ENCODE results near the gene RFT1. TPM values are rescaled to one million over a fixed set of nuclear protein-coding genes. Genes with fewer than 3 reads are reported as not detected.

Gene RFT1
- total and polyA plus RNA-seq, 5 experiments from 2014 or later: 16.4 to 28.1 (median 24.1) TPM

DNA sequence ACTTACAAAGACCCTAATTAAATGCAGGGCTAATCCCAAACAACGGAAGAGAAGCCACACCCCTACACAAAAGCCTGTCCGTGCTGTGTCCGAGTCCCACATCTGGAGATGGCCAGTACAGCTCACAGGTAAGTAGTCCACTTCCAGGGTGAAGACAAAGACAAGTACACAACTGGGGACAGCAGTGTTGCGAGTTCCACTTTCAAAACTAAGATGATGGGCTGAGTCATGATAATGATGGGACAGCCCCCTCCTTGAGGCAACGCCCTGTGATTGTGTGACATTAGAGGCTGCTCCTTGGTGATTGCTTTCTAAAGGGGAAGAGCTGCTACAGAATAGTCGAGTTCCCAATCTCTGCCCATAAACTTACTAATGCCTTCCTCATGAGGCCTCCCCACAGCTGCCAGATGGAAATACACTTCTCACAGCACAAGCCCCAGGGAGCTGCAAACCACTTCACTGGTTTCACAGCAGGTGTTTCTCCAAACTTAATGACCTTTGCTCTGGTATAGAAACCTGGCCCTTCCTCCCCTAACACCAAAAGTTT is 27.6 kb downstream of the RFT1 start:
- peak; percentile 49 to 50 for ATAC-seq
- Mint-ChIP-seq H3K27me3 (no peaks in the 10 kb centered on the region), H3K4me3 (peak overlapping the region in 5 of 10 donors; percentile 12 to 42 (median 14)), H3K27ac (peak overlapping the region in 6 of 10 donors; percentile 1 to 77 (median 60)), H3K4me1 (peaks cover 6 to 34% (median 16%) of the 10 kb centered on the region in 4 donors), H3K36me3 (peaks cover 0 to 84% (median 20%) of the 10 kb centered on the region in 3 donors), H3K9me3 (no peaks in the 10 kb centered on the region)
- POLR2A ChIA-PET: no interaction called here
- DNase-seq: no peak

DNA sequence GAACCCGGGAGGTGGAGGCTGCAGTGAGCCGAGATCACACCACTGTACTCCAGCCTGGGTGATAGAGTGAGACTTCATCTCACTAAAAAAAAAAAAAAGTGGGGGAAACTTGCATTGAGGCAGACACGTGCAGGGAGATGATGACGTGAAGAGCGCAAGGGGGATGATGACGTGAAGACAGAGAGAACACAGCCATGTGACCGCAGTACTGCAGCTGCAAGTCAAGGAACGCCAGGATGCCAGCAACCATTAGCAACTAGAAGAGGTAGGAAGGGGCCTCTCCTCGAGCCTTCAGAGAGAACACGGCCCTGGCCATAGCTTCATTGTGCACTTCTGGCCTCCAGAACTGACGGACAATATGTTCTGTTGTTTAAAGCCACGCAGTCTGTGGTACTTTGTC is 28.3 kb downstream of the RFT1 start:
- Mint-ChIP-seq H3K4me3 (peak overlapping the region in 4 of 10 donors; percentile 12 to 43 (median 38)), H3K9me3 (no peaks in the 10 kb centered on the region), H3K27me3 (no peaks in the 10 kb centered on the region), H3K27ac (peak overlapping the region in 5 of 10 donors; percentile 45 to 77 (median 59)), H3K36me3 (peaks cover 0 to 84% (median 20%) of the 10 kb centered on the region in 3 donors), H3K4me1 (peaks cover 6 to 35% (median 16%) of the 10 kb centered on the region in 4 donors)
- ATAC-seq: no peak
- POLR2A ChIA-PET: no interaction called here
- no peak for DNase-seq

DNA sequence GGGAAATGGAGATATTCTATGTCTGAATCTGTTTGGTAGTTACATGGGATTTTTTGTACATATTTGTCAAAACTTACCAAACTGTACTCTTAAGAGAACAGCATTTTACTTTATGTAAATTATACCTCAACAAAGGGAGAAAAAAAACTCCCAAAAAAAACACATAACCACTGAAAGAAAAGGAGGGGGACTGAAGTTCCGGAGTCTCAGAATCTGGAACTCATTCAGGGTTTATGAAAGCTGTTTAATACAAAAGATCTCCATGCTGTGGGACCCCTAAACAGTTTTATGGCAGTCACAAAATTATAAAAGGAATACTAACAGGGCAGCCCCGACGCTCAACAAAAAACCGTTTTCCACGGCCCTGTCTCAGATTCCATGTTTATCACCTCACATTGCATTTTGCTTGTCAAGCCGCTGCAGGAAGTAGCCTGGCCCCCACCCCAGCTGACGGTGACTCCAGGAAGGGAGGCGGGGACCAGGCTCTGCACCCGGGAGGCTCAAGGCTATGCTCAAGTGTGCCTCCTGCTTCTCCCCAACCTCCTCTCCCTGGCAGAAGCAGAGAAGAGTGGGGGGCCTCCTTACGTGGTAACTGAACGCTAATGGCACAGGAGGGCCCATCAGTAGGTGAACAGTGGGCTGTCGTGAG is 29.3 kb downstream of the RFT1 start:
- Mint-ChIP-seq H3K27me3 (no peaks in the 10 kb centered on the region), H3K27ac (peak overlapping the region in 6 of 10 donors; percentile 14 to 85 (median 64)), H3K4me3 (peak overlapping the region in 5 of 10 donors; percentile 4 to 63 (median 41)), H3K9me3 (no peaks in the 10 kb centered on the region), H3K36me3 (peaks cover 0 to 85% (median 18%) of the 10 kb centered on the region in 3 donors), H3K4me1 (peaks cover 6 to 35% (median 16%) of the 10 kb centered on the region in 4 donors)
- peak; percentile 56 to 65 for ATAC-seq
- peak in 2 of 10 donors; percentile 26 to 29 for DNase-seq
- POLR2A ChIA-PET: no interaction called here

DNA sequence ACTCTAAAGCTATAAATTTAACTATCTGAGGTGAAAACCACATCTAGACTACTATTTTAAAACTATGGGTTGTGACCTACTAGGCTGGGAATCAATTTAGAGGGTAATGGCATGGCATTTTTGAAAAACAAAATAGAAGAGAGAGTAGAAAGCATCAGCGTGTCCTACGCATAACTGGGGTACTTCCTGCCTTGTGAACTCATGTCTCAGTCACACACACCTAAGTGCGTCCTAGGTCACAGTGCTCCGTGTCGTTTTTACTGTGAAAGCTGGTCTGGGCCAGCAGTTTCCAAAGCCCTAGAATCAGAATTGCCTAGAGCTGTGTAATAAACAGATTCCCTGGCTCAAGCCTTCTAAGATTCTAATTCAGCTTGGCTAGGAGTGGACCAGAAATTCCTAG is 32.3 kb downstream of the RFT1 start:
- Mint-ChIP-seq H3K36me3 (peaks cover 0 to 86% (median 6%) of the 10 kb centered on the region in 3 donors), H3K27me3 (no peaks in the 10 kb centered on the region), H3K27ac (peak overlapping the region in 6 of 10 donors; percentile 2 to 73 (median 55)), H3K4me3 (peak overlapping the region in 1 of 10 donors; percentile 23), H3K9me3 (no peaks in the 10 kb centered on the region), H3K4me1 (peaks cover 3 to 29% (median 15%) of the 10 kb centered on the region in 4 donors)
- peak in 1 of 2 donors; percentile 67 for ATAC-seq
- peak in 1 of 10 donors; percentile 21 for DNase-seq
- POLR2A ChIA-PET: no interaction called here

DNA sequence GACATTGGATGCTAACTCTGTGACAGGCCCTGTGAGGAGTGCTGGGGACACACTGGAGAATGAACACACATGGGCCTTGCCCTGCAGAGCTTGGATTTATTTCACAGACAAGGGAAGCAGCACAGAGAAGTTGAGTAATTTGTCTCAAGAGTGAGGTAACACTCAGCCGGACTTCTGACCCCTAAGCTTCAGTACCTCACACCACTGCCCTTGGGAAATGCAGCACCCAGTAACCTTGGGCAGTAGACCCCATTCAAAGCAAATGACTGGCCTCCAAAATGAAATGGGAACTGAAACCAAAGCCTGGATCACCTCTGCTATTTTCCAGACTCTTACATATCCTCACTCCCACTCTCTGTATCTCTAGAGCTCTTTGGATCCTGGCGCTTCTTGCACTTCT is 37.3 kb downstream of the RFT1 start:
- POLR2A ChIA-PET: no interaction called here

DNA sequence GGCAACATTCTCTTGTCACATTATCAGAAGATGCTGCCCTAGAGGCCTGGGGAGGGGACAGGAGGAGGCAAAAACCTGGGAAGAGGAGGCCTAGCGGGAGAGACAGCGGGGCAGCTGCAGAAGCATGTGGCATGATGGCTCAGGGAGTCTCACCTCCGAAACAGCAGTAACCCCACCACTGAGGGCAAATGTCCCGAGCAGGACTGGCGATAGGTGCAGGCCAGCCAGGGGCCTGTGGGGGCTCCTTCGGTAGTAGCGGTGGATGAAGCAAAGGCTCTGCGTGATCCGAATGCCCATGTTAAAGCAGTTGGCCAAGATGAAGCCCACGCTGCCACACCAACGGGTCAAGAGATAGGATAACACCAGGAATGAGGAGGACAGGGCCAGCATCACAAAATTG is 38.0 kb downstream of the RFT1 start:
- Mint-ChIP-seq H3K4me1 (peaks cover 0 to 2% (median 0%) of the 10 kb centered on the region in 4 donors), H3K9me3 (no peaks in the 10 kb centered on the region), H3K4me3 (no peak overlapping the region), H3K27ac (peak overlapping the region in 1 of 10 donors; percentile 46), H3K36me3 (peaks cover 0 to 81% (median 5%) of the 10 kb centered on the region in 3 donors), H3K27me3 (no peaks in the 10 kb centered on the region)
- no peak for ATAC-seq
- POLR2A ChIA-PET: no interaction called here
- no peak for DNase-seq

More for the DNA sequence above, 37.3 kb downstream of the RFT1 start:
- H3K4me1 Mint-ChIP-seq: peaks cover 0 to 4% (median 1%) of the 10 kb centered on the region in 4 donors
- H3K36me3 Mint-ChIP-seq: peaks cover 0 to 81% (median 7%) of the 10 kb centered on the region in 3 donors
- no peaks in the 10 kb centered on the region for H3K27me3 Mint-ChIP-seq
- H3K9me3 Mint-ChIP-seq: no peaks in the 10 kb centered on the region
- ATAC-seq: no peak
- H3K27ac Mint-ChIP-seq: peak overlapping the region in 1 of 10 donors; percentile 63
- no peak for DNase-seq
- no peak overlapping the region for H3K4me3 Mint-ChIP-seq

DNA sequence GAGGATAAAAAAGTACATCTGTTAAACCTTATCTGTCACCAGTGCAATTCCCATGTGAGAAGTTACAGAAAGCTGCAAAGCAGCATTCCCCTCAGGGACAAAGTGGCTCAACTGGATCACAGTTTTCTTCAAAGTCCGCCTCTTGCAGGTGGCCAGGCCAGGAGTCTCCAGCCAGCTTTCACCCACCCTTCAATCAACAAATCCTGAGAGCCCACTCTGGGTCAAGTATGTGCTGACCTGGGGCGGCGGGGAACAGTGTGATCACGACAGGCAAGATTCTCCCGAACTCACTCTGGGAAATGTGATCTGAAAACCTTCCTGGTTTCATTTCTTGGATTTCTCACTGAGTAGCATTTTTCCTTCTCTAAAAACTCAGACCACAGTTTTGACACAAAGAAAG is 39.2 kb downstream of the RFT1 start:
- Mint-ChIP-seq H3K4me3 (no peak overlapping the region), H3K27ac (no peak overlapping the region), H3K27me3 (no peaks in the 10 kb centered on the region), H3K36me3 (peaks cover 0 to 80% (median 5%) of the 10 kb centered on the region in 3 donors), H3K9me3 (no peaks in the 10 kb centered on the region), H3K4me1 (peaks cover 0 to 2% (median 0%) of the 10 kb centered on the region in 4 donors)
- POLR2A ChIA-PET: no interaction called here
- DNase-seq: no peak
- no peak for ATAC-seq

DNA sequence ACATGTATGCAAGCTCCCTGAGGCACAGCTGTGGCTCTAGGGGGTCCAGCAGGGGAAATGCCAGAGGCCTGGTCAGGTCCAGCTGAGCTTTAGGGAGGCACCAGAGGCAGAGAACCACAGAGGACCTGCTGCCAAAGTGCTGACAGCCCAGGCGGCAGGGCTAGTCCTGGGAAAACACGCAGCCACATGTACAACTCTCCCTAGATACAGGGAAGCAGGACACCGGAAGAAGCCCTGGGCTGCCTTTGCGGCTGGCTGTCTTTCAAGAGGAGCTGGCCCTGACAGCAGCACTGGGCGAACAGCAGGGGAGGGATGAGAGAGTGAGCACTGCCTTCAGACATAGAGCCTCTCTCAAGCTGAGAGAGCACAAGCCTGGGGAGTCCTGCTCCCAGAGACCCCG is 40.7 kb downstream of the RFT1 start:
- POLR2A ChIA-PET: no interaction called here
- Mint-ChIP-seq H3K4me1 (peaks cover 0 to 2% (median 0%) of the 10 kb centered on the region in 4 donors), H3K27ac (peak overlapping the region in 2 of 10 donors; percentile 56 to 76), H3K9me3 (no peaks in the 10 kb centered on the region), H3K36me3 (peaks cover 0 to 65% (median 5%) of the 10 kb centered on the region in 3 donors), H3K27me3 (no peaks in the 10 kb centered on the region), H3K4me3 (no peak overlapping the region)
- ATAC-seq: no peak
- DNase-seq: no peak

DNA sequence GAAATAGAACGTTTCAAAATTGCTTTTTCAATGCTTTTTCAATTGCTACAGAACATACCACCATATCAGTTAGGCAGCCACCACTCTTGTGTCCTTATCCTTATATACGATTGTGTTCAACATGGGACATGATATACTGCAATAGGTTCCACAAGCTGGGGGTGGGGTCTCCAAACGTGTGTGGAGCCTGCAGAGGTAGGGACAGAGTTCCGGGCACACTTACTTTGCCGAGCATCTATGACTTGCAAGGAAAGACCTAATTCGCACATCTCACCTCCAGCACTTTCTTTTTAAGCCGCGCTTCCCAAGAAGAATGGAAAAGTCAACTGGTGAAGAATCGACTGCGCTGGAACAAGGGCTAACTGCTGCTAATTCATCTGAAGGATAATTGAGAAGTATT is 44.8 kb downstream of the RFT1 start:
- no peak for ATAC-seq
- DNase-seq: no peak
- H3K27me3 Mint-ChIP-seq: no peaks in the 10 kb centered on the region
- H3K36me3 Mint-ChIP-seq: peaks cover 0 to 28% (median 2%) of the 10 kb centered on the region in 3 donors
- H3K27ac Mint-ChIP-seq: peak overlapping the region in 2 of 10 donors; percentile 14 to 67
- H3K4me1 Mint-ChIP-seq: peaks cover 0 to 2% (median 0%) of the 10 kb centered on the region in 4 donors
- no peak overlapping the region for H3K4me3 Mint-ChIP-seq
- H3K9me3 Mint-ChIP-seq: no peaks in the 10 kb centered on the region
- POLR2A ChIA-PET: no interaction called here

DNA sequence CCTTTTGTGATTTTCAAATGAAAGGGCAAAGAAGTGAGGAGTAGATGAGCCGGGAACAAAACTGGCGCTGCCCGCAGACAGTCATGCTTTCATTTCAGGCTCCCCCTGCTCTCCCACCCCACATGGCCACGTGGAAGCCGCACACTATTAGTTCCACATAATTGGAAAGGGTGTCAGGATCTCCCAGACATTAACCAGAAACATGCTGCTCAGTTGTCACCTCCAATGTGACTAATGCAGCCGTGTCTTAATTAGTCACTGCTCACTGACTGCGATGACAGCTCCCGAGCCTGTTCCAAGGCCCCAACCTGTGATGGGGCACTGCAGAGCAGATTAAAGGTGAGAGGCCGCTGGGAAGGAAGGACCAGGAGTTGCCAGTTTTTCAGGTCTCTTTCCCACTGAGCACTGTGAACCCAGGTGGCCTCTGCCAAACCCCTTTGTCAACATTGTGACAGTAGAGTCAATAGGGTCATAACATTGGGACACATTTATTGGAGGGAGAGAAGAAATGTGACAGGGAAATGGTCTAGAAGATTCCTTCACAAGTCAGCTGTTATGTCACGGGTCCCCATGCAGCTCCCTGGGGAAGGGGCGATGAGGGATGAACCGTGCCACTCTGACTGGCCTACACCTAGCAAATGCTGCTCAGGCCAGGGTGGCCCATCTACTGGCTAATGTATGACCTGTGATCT is 45.8 kb downstream of the RFT1 start:
- no peak overlapping the region for H3K4me3 Mint-ChIP-seq
- no peak for ATAC-seq
- peak overlapping the region in 5 of 10 donors; percentile 11 to 81 (median 32) for H3K27ac Mint-ChIP-seq
- peaks cover 0 to 19% (median 2%) of the 10 kb centered on the region in 3 donors for H3K36me3 Mint-ChIP-seq
- no peaks in the 10 kb centered on the region for H3K9me3 Mint-ChIP-seq
- no peaks in the 10 kb centered on the region for H3K27me3 Mint-ChIP-seq
- no peak for DNase-seq
- H3K4me1 Mint-ChIP-seq: peaks cover 0 to 1% (median 0%) of the 10 kb centered on the region in 4 donors
- POLR2A ChIA-PET: no interaction called here

DNA sequence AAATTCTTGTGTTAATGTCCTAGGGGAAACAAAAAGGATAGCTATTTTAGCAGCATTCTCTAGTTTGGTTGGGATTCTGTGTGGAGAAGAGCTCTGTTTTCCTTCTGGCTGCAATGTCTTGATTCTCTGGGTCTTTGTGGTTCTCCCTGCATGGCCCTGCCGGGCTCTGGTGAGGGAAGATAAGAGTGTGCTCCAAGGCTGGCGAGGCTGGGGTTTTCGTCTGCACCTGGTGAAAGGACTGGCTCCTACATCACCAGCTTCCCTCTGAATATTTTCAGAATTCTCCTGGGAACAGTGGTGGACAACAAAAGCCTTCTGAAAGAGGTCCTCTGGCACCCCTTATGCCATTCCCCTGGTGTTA is 46.3 kb downstream of the RFT1 start:
- Mint-ChIP-seq H3K27me3 (no peaks in the 10 kb centered on the region), H3K4me3 (no peak overlapping the region), H3K36me3 (peaks cover 0 to 17% (median 0%) of the 10 kb centered on the region in 3 donors), H3K4me1 (no peaks in the 10 kb centered on the region), H3K9me3 (no peaks in the 10 kb centered on the region), H3K27ac (peak overlapping the region in 4 of 10 donors; percentile 8 to 81 (median 14))
- no peak for ATAC-seq
- DNase-seq: no peak
- POLR2A ChIA-PET: no interaction called here

DNA sequence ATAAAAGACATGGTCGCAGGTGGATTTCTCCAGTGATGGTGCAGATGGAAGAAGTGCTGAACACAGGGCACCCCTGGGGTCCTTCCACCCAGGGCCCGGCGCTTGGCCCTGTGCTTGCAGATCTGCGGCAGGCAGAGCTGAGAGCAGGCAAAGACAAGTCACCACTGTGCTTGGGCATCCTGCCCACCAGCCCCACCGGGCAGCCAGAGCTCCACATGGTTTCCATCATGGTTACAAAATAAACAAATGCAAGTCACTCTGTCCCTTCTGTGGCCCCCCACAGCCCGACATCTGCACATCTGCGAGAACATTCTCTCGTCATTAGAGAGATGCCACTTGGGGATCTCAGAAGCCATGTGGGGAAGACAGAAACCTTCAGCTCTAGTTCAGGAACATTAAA is 46.7 kb downstream of the RFT1 start:
- POLR2A ChIA-PET: interaction anchor here (0.7 kb wide), 1 partner anchor 230 kb away, joined by 10 read pairs; no protein-coding TSS in a partner anchor
- no peak for DNase-seq
- no peak overlapping the region for H3K4me3 Mint-ChIP-seq
- H3K27ac Mint-ChIP-seq: peak overlapping the region in 4 of 10 donors; percentile 8 to 81 (median 29)
- no peaks in the 10 kb centered on the region for H3K4me1 Mint-ChIP-seq
- peaks cover 0 to 14% (median 0%) of the 10 kb centered on the region in 3 donors for H3K36me3 Mint-ChIP-seq
- H3K27me3 Mint-ChIP-seq: no peaks in the 10 kb centered on the region
- no peaks in the 10 kb centered on the region for H3K9me3 Mint-ChIP-seq
- no peak for ATAC-seq

DNA sequence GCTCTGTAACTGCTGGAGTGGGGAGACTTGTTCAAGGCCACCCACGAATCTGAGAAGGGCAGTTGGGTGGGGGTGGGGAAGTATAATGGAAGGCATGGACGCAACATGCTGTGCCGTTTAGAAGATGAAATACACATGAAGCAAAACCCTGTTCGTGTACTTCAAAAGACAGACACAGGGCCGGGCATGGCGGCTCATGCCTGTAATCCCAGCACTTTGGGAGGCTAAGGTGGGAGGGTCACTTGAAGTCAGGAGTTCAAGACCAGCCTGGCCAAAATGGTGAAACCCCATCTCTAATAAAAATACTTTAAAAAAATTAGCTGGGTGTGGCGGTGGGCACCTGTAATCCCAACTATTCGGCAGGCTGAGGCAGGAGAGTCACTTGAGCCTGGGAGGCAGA is 47.5 kb downstream of the RFT1 start:
- DNase-seq: no peak
- no peaks in the 10 kb centered on the region for H3K9me3 Mint-ChIP-seq
- ATAC-seq: no peak
- no peaks in the 10 kb centered on the region for H3K4me1 Mint-ChIP-seq
- no peak overlapping the region for H3K27ac Mint-ChIP-seq
- H3K27me3 Mint-ChIP-seq: no peaks in the 10 kb centered on the region
- no peak overlapping the region for H3K4me3 Mint-ChIP-seq
- peaks cover 0 to 11% (median 0%) of the 10 kb centered on the region in 3 donors for H3K36me3 Mint-ChIP-seq
- POLR2A ChIA-PET: interaction anchor here (0.7 kb wide), 1 partner anchor 229 kb away, joined by 10 read pairs; no protein-coding TSS in a partner anchor

All from naive thymus-derived CD8-positive, alpha-beta T cell (primary cell).